A549 (cell line): ENCODE measurements around the gene VAPB. TPM values are rescaled to one million over a fixed set of nuclear protein-coding genes. Genes with fewer than 3 reads are reported as not detected.

ENCODE experiments used
- ATAC-seq, 2 experiments: fragments of 200-7000 bp in 1 of 2; fragments of >200 bp in 1 of 2; cut with Nextera tagmentation in 1 of 2; cut with Tn5 transposase in 1 of 2; 3 replicates each; pipeline versions ENCODE4 v1.8.0 to v1.9.1; 2018 to 2020; ENCODE audit warnings: mild to moderate bottlenecking in 1 of 2, moderate library complexity in 1 of 2
- CTCF ChIA-PET: fragments of 300-600 bp; sonication (Branson Sonifier 250); formaldehyde crosslinking; extraction: SDS; loops from one replicate; lab custom pipeline; 2021; ENCODE audit warnings: antibody characterized with exemption, inconsistent platforms; lab: Yijun Ruan, JAX
- POLR2A ChIA-PET: fragments of 350-600 bp; formaldehyde crosslinking; extraction: SDS; loops from one replicate; lab custom pipeline; 2021; ENCODE audit warnings: antibody characterized with exemption, inconsistent platforms; lab: Yijun Ruan, JAX
- DNase-seq, 2 experiments: peaks; one replicate each; pipeline versions ENCODE4 v3.0.0 to v3.0.0-alpha.2; 2011 to 2016; ENCODE audit warnings: low read depth in 1 of 2, low spot score in 1 of 2
- FAIRE-seq: peaks from 2 replicates; lab custom pipeline; 2011; peaks lifted over from hg19 to GRCh38; lab: Jason Lieb, UNC
- H3K27ac ChIP-seq, 2 experiments: fragments of >200 bp; sonication (Bioruptor Twin); formaldehyde crosslinking; 3 replicates each; pipeline ENCODE4 v1.5.1; 2016 to 2017
- H3K4me1 ChIP-seq: fragments of >200 bp; sonication (Bioruptor Twin); formaldehyde crosslinking; 3 replicates; pipeline ENCODE4 v1.6.1; 2016
- H3K4me2 ChIP-seq: fragments of >200 bp; sonication (Bioruptor Twin); formaldehyde crosslinking; 3 replicates; pipeline ENCODE4 v1.6.1; 2016
- H3K4me3 ChIP-seq: fragments of >200 bp; sonication (Bioruptor Twin); formaldehyde crosslinking; 3 replicates; pipeline ENCODE4 v1.5.1; 2016
- H3K9me3 ChIP-seq: fragments of >200 bp; sonication (Bioruptor Twin); formaldehyde crosslinking; 3 replicates; pipeline ENCODE4 v1.6.1; 2016
- BCL3 ChIP-seq: fragments of >200 bp; sonication (Bioruptor Twin); formaldehyde crosslinking; IDR thresholded peaks from 3 replicates; pipeline ENCODE4 v1.6.1; 2016
- CBX8 ChIP-seq: fragments of 200-600 bp; sonication (generic); IDR thresholded peaks from 2 replicates; pipeline ENCODE4 v1.6.1; 2016
- CHD2 ChIP-seq: fragments of 150-350 bp; IDR thresholded peaks from 2 replicates; pipeline ENCODE4 v1.6.1; 2014; ENCODE audit warnings: low read length; ENCODE audit not compliant: partially characterized antibody
- CHD4 ChIP-seq: fragments of 200-600 bp; sonication (generic); IDR thresholded peaks from 2 replicates; pipeline ENCODE4 v1.6.1; 2016; ENCODE audit warnings: antibody characterized with exemption, mild to moderate bottlenecking, borderline replicate concordance
- EHF ChIP-seq: fragments of 250-450 bp; sonication (Bioruptor Pico); IDR thresholded peaks from 2 replicates; pipeline ENCODE4 v1.5.0; 2020; ENCODE audit warnings: mild to moderate bottlenecking
- ELK1 ChIP-seq: fragments of 150-350 bp; IDR thresholded peaks from 2 replicates; pipeline ENCODE4 v1.6.1; 2014; ENCODE audit warnings: low read depth, mild to moderate bottlenecking, low read length
- ESRRA ChIP-seq: fragments of 150-350 bp; IDR thresholded peaks from 2 replicates; pipeline ENCODE4 v1.6.1; 2014; ENCODE audit warnings: mild to moderate bottlenecking, low read length, borderline replicate concordance
- FOSL2 ChIP-seq, 2 experiments: fragments of 450-650 bp in 1 of 2; fragments of >200 bp in 1 of 2; sonication (Bioruptor Twin) in 1 of 2; formaldehyde crosslinking; IDR thresholded peaks; 2 replicates each; pipeline versions ENCODE4 v1.5.0 to v1.6.1; 2016 to 2020; ENCODE audit warnings: mild to moderate bottlenecking in 1 of 2, moderate library complexity in 1 of 2
- FOXS1 ChIP-seq: fragments of 250-450 bp; sonication (Bioruptor Pico); IDR thresholded peaks from 2 replicates; pipeline ENCODE4 v1.5.0; 2020; ENCODE audit warnings: mild to moderate bottlenecking, moderate library complexity
- GATA3 ChIP-seq: IDR thresholded peaks from 2 replicates; pipeline ENCODE4 v1.6.1; 2012; ENCODE audit warnings: borderline replicate concordance
- JUN ChIP-seq, 2 experiments: fragments of >200 bp; sonication (Bioruptor Twin); formaldehyde crosslinking; IDR thresholded peaks; 2 replicates in 1 of 2; 3 replicates in 1 of 2; pipeline ENCODE4 v1.6.1; 2016 to 2017
- JUNB ChIP-seq: fragments of >200 bp; sonication (Bioruptor Twin); formaldehyde crosslinking; IDR thresholded peaks from 2 replicates; pipeline ENCODE4 v1.6.1; 2016
- KDM1A ChIP-seq: fragments of 200-600 bp; sonication (generic); IDR thresholded peaks from 2 replicates; pipeline ENCODE4 v1.6.1; 2016; ENCODE audit warnings: low read depth, mild to moderate bottlenecking
- POLR2A ChIP-seq: IDR thresholded peaks from 2 replicates; pipeline ENCODE4 v1.6.1; 2012; ENCODE audit warnings: mild to moderate bottlenecking, low read length
- RCOR1 ChIP-seq: fragments of 150-350 bp; IDR thresholded peaks from 2 replicates; pipeline ENCODE4 v1.6.1; 2014; ENCODE audit warnings: antibody characterized with exemption, low read length, low read depth
- REST ChIP-seq: fragments of 200-600 bp; sonication (generic); IDR thresholded peaks from 2 replicates; pipeline ENCODE4 v1.6.1; 2016; ENCODE audit warnings: antibody characterized with exemption, mild to moderate bottlenecking, moderate library complexity
- RFX5 ChIP-seq: fragments of 450-650 bp; IDR thresholded peaks from 2 replicates; pipeline ENCODE4 v1.7.1; 2014; ENCODE audit warnings: antibody characterized with exemption, mild to moderate bottlenecking, moderate library complexity
- USF2 ChIP-seq: fragments of 450-650 bp; IDR thresholded peaks from 2 replicates; pipeline ENCODE4 v1.6.1; 2014; ENCODE audit warnings: antibody characterized with exemption
- ZC3H11A ChIP-seq: fragments of 450-650 bp; IDR thresholded peaks from 2 replicates; pipeline ENCODE4 v1.6.1; 2014; ENCODE audit warnings: antibody characterized with exemption, mild to moderate bottlenecking
- WGBS: methylation state at CpG from one replicate; pipeline ENCODE4 v1.1.6; 2017; ENCODE audit errors: missing lambda C conversion rate; 5-methylcytosine and 5-hydroxymethylcytosine counted together
- polyA plus RNA-seq, 4 experiments: library from polyadenylated mRNA; depleted of rRNA in 3 of 4; stranded (reverse); fragments of >200 nt; fragmentation: RNase III in 1 of 4; extraction: RNeasy Plus Mini Kit Qiagen cat#74134 plus additional on column Dnase treatment in 1 of 4; gene quantifications; 2 replicates in 3 of 4; 3 replicates in 1 of 4; pipeline ENCODE4 v1.2.3, GENCODE V29; 2011 to 2017

The VAPB gene
- polyA plus RNA-seq, 2 of the 4 experiments (the other 2 are of a cell fraction) = 43.8 to 44.0 TPM

GRCh38 chr20:58470336-58471192 is 81.5 kb downstream of the VAPB start:
- WGBS = 74% methylated on average over 14 of the region's 19 CpGs
- Histone ChIP-seq H3K4me2 (no peak overlapping the region), H3K4me3 (no peak overlapping the region), H3K9me3 (no peaks in the 10 kb centered on the region), H3K4me1 (no peaks in the 10 kb centered on the region), H3K27ac (no peak overlapping the region)
- ChIA-PET CTCF (interaction anchor here (1.0 kb wide), 1 partner anchor 12 kb away, joined by 3 read pairs; no protein-coding TSS in a partner anchor), POLR2A (no interaction called here)
- no peak for ATAC-seq
- FAIRE-seq = no peak
- DNase-seq = no peak
- TF ChIP-seq KDM1A = no peak
- TF ChIP-seq JUN (IDR thresholded peaks at IDR 0.05) = no peak
- no peak for TF ChIP-seq CHD4
- TF ChIP-seq ZC3H11A = no peak
- no peak for TF ChIP-seq FOXS1
- no peak for TF ChIP-seq GATA3
- no peak for TF ChIP-seq CHD2
- TF ChIP-seq JUNB = no peak
- no peak for TF ChIP-seq BCL3
- TF ChIP-seq REST = no peak
- TF ChIP-seq CBX8 = no peak
- TF ChIP-seq FOSL2 (IDR thresholded peaks at IDR 0.05) = no peak
- no peak for TF ChIP-seq FOSL2 (CRISPR knock-in tag; IDR thresholded peaks at IDR 0.05)
- TF ChIP-seq POLR2A = no peak
- no peak for TF ChIP-seq USF2
- no peak for TF ChIP-seq ELK1
- no peak for TF ChIP-seq RCOR1
- no peak for TF ChIP-seq EHF (CRISPR knock-in tag)
- no peak for TF ChIP-seq RFX5
- no peak for TF ChIP-seq ESRRA
